Germinal center (tissue), 1 donor: Measurements from ENCODE around the gene INPP4A.

ENCODE experiments used
- DNase-seq: peaks from one replicate; pipeline ENCODE4 v3.0.0; 2012; ENCODE audit warnings: mixed read lengths, low spot score

The INPP4A gene

GRCh38 chr2:98541906-98542305 lies 97.2 kb downstream of the INPP4A start:
- DNase-seq: no peak

GRCh38 chr2:98543214-98543613 lies 98.6 kb downstream of the INPP4A start:
- DNase-seq: no peak

GRCh38 chr2:98543842-98544241 lies 99.2 kb downstream of the INPP4A start:
- no peak for DNase-seq

- no peak for DNase-seq
Observed at GRCh38 chr2:98545591-98545990, 100.9 kb downstream of the INPP4A start.

GRCh38 chr2:98546186-98546585 lies 101.5 kb downstream of the INPP4A start:
- DNase-seq: no peak

GRCh38 chr2:98547092-98547790 lies 102.6 kb downstream of the INPP4A start:
- no peak for DNase-seq

- peak; percentile 44 for DNase-seq
Observed at GRCh38 chr2:98548920-98549818, 104.5 kb downstream of the INPP4A start.

- no peak for DNase-seq
Observed at GRCh38 chr2:98550165-98550564, 105.5 kb downstream of the INPP4A start.

- DNase-seq: no peak
Observed at GRCh38 chr2:98551316-98551715, 106.7 kb downstream of the INPP4A start.

GRCh38 chr2:98552499-98553179 lies 108.0 kb downstream of the INPP4A start:
- DNase-seq: no peak

GRCh38 chr2:98554116-98554861 lies 109.6 kb downstream of the INPP4A start:
- no peak for DNase-seq

GRCh38 chr2:98555696-98556095 lies 111.0 kb downstream of the INPP4A start:
- DNase-seq: no peak

GRCh38 chr2:98556344-98557033 lies 111.8 kb downstream of the INPP4A start:
- DNase-seq: peak; percentile 85

- DNase-seq: no peak
Observed at GRCh38 chr2:98558852-98559530, 114.3 kb downstream of the INPP4A start.

- DNase-seq: no peak
Observed at GRCh38 chr2:98559581-98559980, 114.9 kb downstream of the INPP4A start.

- DNase-seq: no peak
Observed at GRCh38 chr2:98560256-98560771, 115.7 kb downstream of the INPP4A start.

- DNase-seq: no peak
Observed at GRCh38 chr2:98561018-98561417, 116.4 kb downstream of the INPP4A start.

GRCh38 chr2:98561902-98562695 lies 117.4 kb downstream of the INPP4A start:
- DNase-seq: no peak

GRCh38 chr2:98563394-98563793 lies 118.7 kb downstream of the INPP4A start:
- no peak for DNase-seq
